ENCODE measurements around the gene LCOR. TPM values are rescaled to one million over a fixed set of nuclear protein-coding genes. Genes with fewer than 3 reads are reported as not detected.

The LCOR gene
- total and polyA plus RNA-seq, 2 of the 13 experiments (the other 11 are each of a cell fraction or from before 2014, with no cell fraction given) = 12.4 to 23.7 TPM

DNA sequence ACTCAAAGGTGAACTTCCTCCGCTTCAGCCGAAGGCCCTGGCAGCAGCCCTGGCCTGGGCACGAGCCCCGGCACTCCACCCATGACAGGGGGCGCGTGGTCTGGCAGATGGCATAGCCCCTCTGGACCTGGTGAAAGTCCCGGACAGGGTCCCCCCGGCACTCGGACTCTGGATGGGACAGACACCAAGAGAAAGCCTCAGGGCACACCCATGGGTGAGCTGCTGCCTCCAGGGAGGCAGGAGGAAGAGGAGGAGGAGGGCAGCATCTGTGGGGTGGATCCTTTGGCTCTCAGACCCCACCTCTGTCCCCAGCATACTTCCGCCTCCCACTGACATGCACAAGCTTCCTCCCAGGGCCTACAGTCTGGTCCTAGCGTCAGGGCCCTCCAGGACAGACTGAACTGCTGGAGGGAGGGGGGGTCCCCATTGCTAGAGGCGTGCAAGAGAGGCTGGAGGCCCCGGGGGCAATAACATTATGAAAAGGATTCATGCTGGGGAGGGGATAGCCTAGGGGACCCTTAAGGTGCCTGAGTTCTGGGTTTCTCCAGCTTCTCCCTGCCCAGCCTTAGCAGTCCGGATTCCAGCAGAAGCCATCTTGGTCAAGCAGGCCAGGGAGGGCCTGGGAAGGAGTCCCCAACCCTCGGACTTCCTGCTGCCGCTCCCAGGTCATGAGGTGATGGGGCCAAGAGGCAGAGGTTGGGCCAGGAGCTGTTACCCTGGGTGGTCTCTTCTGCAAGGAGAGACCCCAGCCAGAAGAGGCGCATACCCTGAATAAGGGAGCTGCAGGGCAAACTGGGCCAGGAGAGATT, 169.3 kb downstream of the LCOR start (continued):
- TF ChIP-seq ZNF18 (CRISPR knock-in tag; IDR thresholded peaks at IDR 0.05; ENCODE audit: insufficient replicate concordance) (peak; percentile 24), PHB2 (IDR thresholded peaks at IDR 0.05; ENCODE audit: partially characterized antibody) (no peak), MIXL1 (CRISPR knock-in tag; IDR thresholded peaks at IDR 0.05) (no peak), PRMT3 (CRISPR knock-in tag; IDR thresholded peaks at IDR 0.05; ENCODE audit: borderline replicate concordance, low read depth) (no peak), DNMT3B (CRISPR knock-in tag; conservative IDR thresholded peaks at IDR 0.05) (no peak), AGO1 (IDR thresholded peaks at IDR 0.05; ENCODE audit: low read depth, low read length, poor library complexity, severe bottlenecking) (no peak), GTF2F1 (IDR thresholded peaks at IDR 0.05; ENCODE audit: low read length) (no peak), MTA1 (CRISPR knock-in tag; IDR thresholded peaks at IDR 0.05; ENCODE audit: borderline replicate concordance) (0 out of 2 replicates have a peak, but pooled peaks have one; percentile 5)

DNA sequence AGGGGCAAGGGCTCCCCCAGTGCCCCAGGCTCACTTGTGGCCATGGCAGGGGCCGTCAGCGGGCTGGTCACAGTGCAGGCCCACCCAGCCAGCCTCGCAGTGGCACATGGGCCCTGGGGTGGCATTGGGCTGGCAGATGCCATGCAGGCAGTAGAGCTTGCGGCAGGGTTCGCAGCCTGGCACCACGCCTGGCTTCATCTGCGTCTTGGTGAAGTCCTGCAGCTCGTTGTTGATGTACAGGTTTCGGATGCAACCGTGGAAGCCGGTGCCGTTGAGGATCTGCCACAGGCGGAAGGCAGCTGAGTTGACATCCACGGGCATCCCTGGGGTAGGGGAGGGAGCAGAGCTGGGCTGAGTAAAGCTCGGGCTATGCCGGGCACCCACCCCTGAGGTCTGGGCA, 170.6 kb downstream of the LCOR start:
- H4K20me1 ChIP-seq (ENCODE audit: insufficient read depth, low read length) = no peaks in the 10 kb centered on the region
- no peaks in the 10 kb centered on the region for H3K36me3 ChIP-seq (replicated peaks in 1 of 2; ENCODE audit: control insufficient read depth in 1 of 2, insufficient read depth in 2 of 2, low read length in 2 of 2)
- H3K9ac ChIP-seq (ENCODE audit: insufficient read depth, low read depth, low read length) = no peak overlapping the region
- ChIA-PET CTCF (ENCODE audit: low intra/inter-chr PET ratio, low total read pairs) (no interaction called here), POLR2A (interaction anchor here (2.2 kb wide), 1 partner anchor 23 kb away, joined by 6 read pairs; no protein-coding TSS in a partner anchor)
- no TSS peak for BruUV-seq (replicated peaks)
- in situ Hi-C loops (cut with HindIII; ENCODE audit: extremely low pct_ligation_motif_present, low pct_unique_long_range_greater_than_20kb) (no loop called here), intact Hi-C loops (cut with micrococcal nuclease; ENCODE audit: unreplicated experiment) (no loop called here)
- DNase-seq (ENCODE audit: low spot score) (no peak), ATAC-seq (no peak), FAIRE-seq (no peak)
- no peak overlapping the region for H3K27ac ChIP-seq (ENCODE audit: extremely low read length, insufficient read depth, low read length)
- H3K27me3 ChIP-seq (ENCODE audit: control insufficient read depth in 1 of 2, insufficient read depth in 2 of 2, low read length in 2 of 2) = no peaks in the 10 kb centered on the region; a peak in 1 of 5 replicates
- H3K4me3 ChIP-seq (replicated peaks in 1 of 3; ENCODE audit: insufficient read depth in 1 of 3, low read depth in 2 of 3, low read length in 3 of 3) = no peak overlapping the region
- H3K79me2 ChIP-seq (ENCODE audit: insufficient read depth, low read length) = no peaks in the 10 kb centered on the region
- no peak overlapping the region for H3K4me2 ChIP-seq (ENCODE audit: low read depth, low read length)
- peaks cover 53% of the 10 kb centered on the region for H3K4me1 ChIP-seq (ENCODE audit: insufficient read depth, low read length)
- no peak overlapping the region for H2AFZ ChIP-seq (ENCODE audit: low read length)
- peaks cover 5% of the 10 kb centered on the region for H3K9me3 ChIP-seq (ENCODE audit: low read length)
- WGBS (ENCODE audit: low lambda C conversion rate) = 92% methylated on average over 2 of the region's 16 CpGs
- TF ChIP-seq TOE1 (CRISPR knock-in tag; IDR thresholded peaks at IDR 0.05) (no peak), ZBTB2 (CRISPR knock-in tag; IDR thresholded peaks at IDR 0.05; ENCODE audit: low read depth) (no peak), THYN1 (CRISPR knock-in tag; IDR thresholded peaks at IDR 0.05; ENCODE audit: borderline replicate concordance, low read depth) (no peak), NR3C1 (CRISPR knock-in tag; IDR thresholded peaks at IDR 0.05) (no peak), ZFP62 (CRISPR knock-in tag; IDR thresholded peaks at IDR 0.05) (no peak), HDAC2 (CRISPR knock-in tag; IDR thresholded peaks at IDR 0.05) (no peak), ONECUT2 (CRISPR knock-in tag; IDR thresholded peaks at IDR 0.05) (no peak), EED (CRISPR knock-in tag; IDR thresholded peaks at IDR 0.05) (no peak), CCDC6 (CRISPR knock-in tag; IDR thresholded peaks at IDR 0.05) (no peak)
- TF ChIP-seq, protein P1, sequence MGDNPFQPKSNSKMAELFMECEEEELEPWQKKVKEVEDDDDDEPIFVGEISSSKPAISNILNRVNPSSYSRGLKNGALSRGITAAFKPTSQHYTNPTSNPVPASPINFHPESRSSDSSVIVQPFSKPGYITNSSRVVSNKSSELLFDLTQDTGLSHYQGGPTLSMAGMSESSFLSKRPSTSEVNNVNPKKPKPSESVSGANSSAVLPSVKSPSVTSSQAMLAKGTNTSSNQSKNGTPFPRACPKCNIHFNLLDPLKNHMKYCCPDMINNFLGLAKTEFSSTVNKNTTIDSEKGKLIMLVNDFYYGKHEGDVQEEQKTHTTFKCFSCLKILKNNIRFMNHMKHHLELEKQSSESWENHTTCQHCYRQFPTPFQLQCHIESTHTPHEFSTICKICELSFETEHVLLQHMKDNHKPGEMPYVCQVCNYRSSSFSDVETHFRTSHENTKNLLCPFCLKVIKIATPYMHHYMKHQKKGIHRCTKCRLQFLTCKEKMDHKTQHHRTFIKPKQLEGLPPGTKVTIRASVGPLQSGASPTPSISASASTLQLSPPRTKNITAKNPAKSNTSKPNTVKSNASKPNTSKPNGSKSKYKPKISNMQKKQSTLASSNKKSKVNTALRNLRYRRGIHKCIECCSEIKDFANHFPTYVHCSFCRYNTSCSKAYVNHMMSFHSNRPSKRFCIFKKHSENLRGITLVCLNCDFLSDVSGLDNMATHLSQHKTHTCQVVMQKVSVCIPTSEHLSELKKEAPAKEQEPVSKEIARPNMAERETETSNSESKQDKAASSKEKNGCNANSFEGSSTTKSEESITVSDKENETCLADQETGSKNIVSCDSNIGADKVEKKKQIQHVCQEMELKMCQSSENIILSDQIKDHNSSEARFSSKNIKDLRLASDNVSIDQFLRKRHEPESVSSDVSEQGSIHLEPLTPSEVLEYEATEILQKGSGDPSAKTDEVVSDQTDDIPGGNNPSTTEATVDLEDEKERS (CRISPR knock-in tag; IDR thresholded peaks at IDR 0.05) = no peak
